ENCODE results near the gene IQCM. TPM values are rescaled to one million over a fixed set of nuclear protein-coding genes. Genes with fewer than 3 reads are reported as not detected.
A peak's percentile ranks its signal among the peaks of the same experiment; 100 is the strongest.

IQCM gene
- total and polyA plus RNA-seq, 4 donors = not detected

GRCh38 chr4:149749784-149750183 lies 65.9 kb downstream of the IQCM start:
- no peaks in the 10 kb centered on the region for H3K4me1 ChIP-seq (ENCODE audit: control insufficient read depth, insufficient read depth, low read length)
- no peaks in the 10 kb centered on the region for H3K9me3 ChIP-seq (ENCODE audit: control insufficient read depth, insufficient read depth, low read length)
- no peaks in the 10 kb centered on the region for H3K36me3 ChIP-seq (ENCODE audit: control insufficient read depth, insufficient read depth, low read length)
- H3K4me3 ChIP-seq (ENCODE audit: low read depth, low read length) = no peak overlapping the region
- H3K27ac ChIP-seq (ENCODE audit: low read depth, low read length) = no peak overlapping the region
- no peaks in the 10 kb centered on the region for H3K27me3 ChIP-seq (ENCODE audit: control insufficient read depth, insufficient read depth, low read length)
- no peak for DNase-seq (ENCODE audit: low read depth in 4 of 6, low spot score in 6 of 6)
- WGBS (ENCODE audit: insufficient coverage) = no CpG with 5 or more reads among the region's 1 CpG

DNA sequence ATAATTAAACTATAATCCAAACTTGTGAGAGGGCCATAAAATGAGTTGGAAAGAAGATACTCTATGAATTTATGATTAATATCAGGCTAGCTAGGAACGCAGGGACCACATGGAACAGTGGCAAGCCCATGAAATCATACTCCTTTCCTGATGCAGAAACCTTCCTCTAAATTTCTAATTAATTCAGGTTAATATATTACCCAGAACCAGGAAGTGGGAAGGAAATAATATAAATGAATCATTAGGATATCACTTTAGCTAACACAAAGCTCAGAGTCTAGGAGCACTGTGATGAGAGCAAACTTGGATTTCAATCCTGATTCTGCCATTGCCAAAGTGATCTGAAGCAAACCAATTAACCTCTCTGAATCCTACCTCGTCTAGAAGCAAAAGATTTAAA lies 68.0 kb downstream of the IQCM start:
- H3K36me3 ChIP-seq (ENCODE audit: control insufficient read depth, insufficient read depth, low read length) = no peaks in the 10 kb centered on the region
- H3K4me1 ChIP-seq (ENCODE audit: control insufficient read depth, insufficient read depth, low read length) = no peaks in the 10 kb centered on the region
- H3K4me3 ChIP-seq (ENCODE audit: low read depth, low read length) = no peak overlapping the region
- H3K9me3 ChIP-seq (ENCODE audit: control insufficient read depth, insufficient read depth, low read length) = no peaks in the 10 kb centered on the region
- no CpG with 5 or more reads among the region's 2 CpGs for WGBS (ENCODE audit: insufficient coverage)
- H3K27ac ChIP-seq (ENCODE audit: low read depth, low read length) = no peak overlapping the region
- no peaks in the 10 kb centered on the region for H3K27me3 ChIP-seq (ENCODE audit: control insufficient read depth, insufficient read depth, low read length)
- DNase-seq (ENCODE audit: low read depth in 4 of 6, low spot score in 6 of 6) = no peak

DNA sequence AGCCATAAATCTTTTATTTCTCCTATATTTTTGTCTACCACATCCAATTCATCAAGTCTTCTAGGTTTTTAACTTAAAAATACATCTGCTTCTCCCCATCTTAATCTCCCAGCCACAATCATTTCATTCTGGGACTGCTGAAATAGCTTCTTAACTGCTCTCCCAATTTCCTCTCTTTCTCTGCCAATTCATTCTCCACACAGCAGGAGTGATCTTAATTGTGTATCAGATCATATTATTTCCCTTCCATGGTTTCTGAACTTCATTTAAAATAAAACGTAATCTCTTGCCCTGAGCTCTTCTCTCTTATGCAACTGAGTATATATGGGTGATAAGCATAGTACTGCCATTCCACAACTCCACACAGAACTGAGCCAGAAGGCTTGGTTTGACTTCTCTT lies 69.4 kb downstream of the IQCM start:
- Histone ChIP-seq H3K36me3 (ENCODE audit: control insufficient read depth, insufficient read depth, low read length) (no peaks in the 10 kb centered on the region), H3K27me3 (ENCODE audit: control insufficient read depth, insufficient read depth, low read length) (no peaks in the 10 kb centered on the region), H3K4me1 (ENCODE audit: control insufficient read depth, insufficient read depth, low read length) (no peaks in the 10 kb centered on the region), H3K4me3 (ENCODE audit: low read depth, low read length) (no peak overlapping the region), H3K9me3 (ENCODE audit: control insufficient read depth, insufficient read depth, low read length) (no peaks in the 10 kb centered on the region), H3K27ac (ENCODE audit: low read depth, low read length) (no peak overlapping the region)
- WGBS (ENCODE audit: insufficient coverage) = no CpG with 5 or more reads among the region's 1 CpG
- peak in 2 of 6 donors; percentile 2 to 70 for DNase-seq (ENCODE audit: low read depth in 4 of 6, low spot score in 6 of 6)

- Histone ChIP-seq H3K27ac (ENCODE audit: low read depth, low read length) (no peak overlapping the region), H3K4me3 (ENCODE audit: low read depth, low read length) (no peak overlapping the region), H3K36me3 (ENCODE audit: control insufficient read depth, insufficient read depth, low read length) (no peaks in the 10 kb centered on the region), H3K9me3 (ENCODE audit: control insufficient read depth, insufficient read depth, low read length) (no peaks in the 10 kb centered on the region), H3K27me3 (ENCODE audit: control insufficient read depth, insufficient read depth, low read length) (no peaks in the 10 kb centered on the region), H3K4me1 (ENCODE audit: control insufficient read depth, insufficient read depth, low read length) (no peaks in the 10 kb centered on the region)
- no peak for DNase-seq (ENCODE audit: low read depth in 4 of 6, low spot score in 6 of 6)
- no CpG with 5 or more reads among the region's 1 CpG for WGBS (ENCODE audit: insufficient coverage)
Measured at GRCh38 chr4:149741186-149741831, 74.3 kb downstream of the IQCM start.

- 64% methylated on average over 7 of the region's 7 CpGs for WGBS (ENCODE audit: insufficient coverage)
- H3K36me3 ChIP-seq (ENCODE audit: control insufficient read depth, insufficient read depth, low read length) = no peaks in the 10 kb centered on the region
- H3K27me3 ChIP-seq (ENCODE audit: control insufficient read depth, insufficient read depth, low read length) = no peaks in the 10 kb centered on the region
- no peak for DNase-seq (ENCODE audit: low read depth in 4 of 6, low spot score in 6 of 6)
- no peak overlapping the region for H3K4me3 ChIP-seq (ENCODE audit: low read depth, low read length)
- no peaks in the 10 kb centered on the region for H3K9me3 ChIP-seq (ENCODE audit: control insufficient read depth, insufficient read depth, low read length)
- H3K27ac ChIP-seq (ENCODE audit: low read depth, low read length) = no peak overlapping the region
- H3K4me1 ChIP-seq (ENCODE audit: control insufficient read depth, insufficient read depth, low read length) = no peaks in the 10 kb centered on the region
Measured at GRCh38 chr4:149738156-149738555, 77.5 kb downstream of the IQCM start.

GRCh38 chr4:149735796-149736195 lies 79.8 kb downstream of the IQCM start:
- no peaks in the 10 kb centered on the region for H3K27me3 ChIP-seq (ENCODE audit: control insufficient read depth, insufficient read depth, low read length)
- no peak for DNase-seq (ENCODE audit: low read depth in 4 of 6, low spot score in 6 of 6)
- no peak overlapping the region for H3K4me3 ChIP-seq (ENCODE audit: low read depth, low read length)
- H3K9me3 ChIP-seq (ENCODE audit: control insufficient read depth, insufficient read depth, low read length) = no peaks in the 10 kb centered on the region
- H3K36me3 ChIP-seq (ENCODE audit: control insufficient read depth, insufficient read depth, low read length) = no peaks in the 10 kb centered on the region
- no peaks in the 10 kb centered on the region for H3K4me1 ChIP-seq (ENCODE audit: control insufficient read depth, insufficient read depth, low read length)
- H3K27ac ChIP-seq (ENCODE audit: low read depth, low read length) = no peak overlapping the region
- WGBS (ENCODE audit: insufficient coverage) = no CpG with 5 or more reads among the region's 3 CpGs

GRCh38 chr4:149728444-149728843 lies 87.2 kb downstream of the IQCM start:
- no CpG with 5 or more reads among the region's 1 CpG for WGBS (ENCODE audit: insufficient coverage)
- H3K27ac ChIP-seq (ENCODE audit: low read depth, low read length) = no peak overlapping the region
- H3K27me3 ChIP-seq (ENCODE audit: control insufficient read depth, insufficient read depth, low read length) = no peaks in the 10 kb centered on the region
- H3K36me3 ChIP-seq (ENCODE audit: control insufficient read depth, insufficient read depth, low read length) = no peaks in the 10 kb centered on the region
- H3K4me1 ChIP-seq (ENCODE audit: control insufficient read depth, insufficient read depth, low read length) = no peaks in the 10 kb centered on the region
- H3K4me3 ChIP-seq (ENCODE audit: low read depth, low read length) = no peak overlapping the region
- no peak for DNase-seq (ENCODE audit: low read depth in 4 of 6, low spot score in 6 of 6)
- no peaks in the 10 kb centered on the region for H3K9me3 ChIP-seq (ENCODE audit: control insufficient read depth, insufficient read depth, low read length)

GRCh38 chr4:149727663-149728062 lies 88.0 kb downstream of the IQCM start:
- 57% methylated on average over 1 of the region's 1 CpG for WGBS (ENCODE audit: insufficient coverage)
- Histone ChIP-seq H3K36me3 (ENCODE audit: control insufficient read depth, insufficient read depth, low read length) (no peaks in the 10 kb centered on the region), H3K9me3 (ENCODE audit: control insufficient read depth, insufficient read depth, low read length) (no peaks in the 10 kb centered on the region), H3K27me3 (ENCODE audit: control insufficient read depth, insufficient read depth, low read length) (no peaks in the 10 kb centered on the region), H3K27ac (ENCODE audit: low read depth, low read length) (no peak overlapping the region), H3K4me1 (ENCODE audit: control insufficient read depth, insufficient read depth, low read length) (no peaks in the 10 kb centered on the region), H3K4me3 (ENCODE audit: low read depth, low read length) (no peak overlapping the region)
- DNase-seq (ENCODE audit: low read depth in 4 of 6, low spot score in 6 of 6) = no peak

DNA sequence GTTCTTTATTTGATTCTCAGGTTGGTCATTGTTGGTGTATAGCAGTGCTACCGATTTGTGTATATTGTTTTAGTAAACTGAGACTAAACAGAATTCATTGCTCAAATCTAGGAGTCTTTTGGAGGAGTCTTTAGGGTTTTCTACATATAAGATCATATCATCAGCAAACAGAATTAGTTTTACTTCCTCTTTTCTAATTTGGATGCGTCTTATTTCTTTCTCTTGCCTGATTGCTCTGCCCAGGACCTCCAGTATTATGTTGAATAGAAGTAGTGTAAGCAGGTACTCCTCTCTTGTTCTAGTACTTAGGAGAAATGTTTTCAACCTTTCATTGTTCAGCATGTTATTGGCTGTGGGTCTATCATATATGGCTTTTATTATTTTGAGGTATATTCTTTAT lies 92.6 kb downstream of the IQCM start:
- WGBS (ENCODE audit: insufficient coverage) = no CpG with 5 or more reads among the region's 2 CpGs
- no peaks in the 10 kb centered on the region for H3K27me3 ChIP-seq (ENCODE audit: control insufficient read depth, insufficient read depth, low read length)
- no peak for DNase-seq (ENCODE audit: low read depth in 4 of 6, low spot score in 6 of 6)
- no peak overlapping the region for H3K4me3 ChIP-seq (ENCODE audit: low read depth, low read length)
- H3K9me3 ChIP-seq (ENCODE audit: control insufficient read depth, insufficient read depth, low read length) = no peaks in the 10 kb centered on the region
- H3K27ac ChIP-seq (ENCODE audit: low read depth, low read length) = no peak overlapping the region
- H3K4me1 ChIP-seq (ENCODE audit: control insufficient read depth, insufficient read depth, low read length) = no peaks in the 10 kb centered on the region
- H3K36me3 ChIP-seq (ENCODE audit: control insufficient read depth, insufficient read depth, low read length) = no peaks in the 10 kb centered on the region

- Histone ChIP-seq H3K4me1 (ENCODE audit: control insufficient read depth, insufficient read depth, low read length) (no peaks in the 10 kb centered on the region), H3K27ac (ENCODE audit: low read depth, low read length) (no peak overlapping the region), H3K36me3 (ENCODE audit: control insufficient read depth, insufficient read depth, low read length) (no peaks in the 10 kb centered on the region), H3K27me3 (ENCODE audit: control insufficient read depth, insufficient read depth, low read length) (no peaks in the 10 kb centered on the region), H3K9me3 (ENCODE audit: control insufficient read depth, insufficient read depth, low read length) (peaks cover 6% of the 10 kb centered on the region), H3K4me3 (ENCODE audit: low read depth, low read length) (no peak overlapping the region)
- WGBS (ENCODE audit: insufficient coverage) = 80% methylated on average over 1 of the region's 1 CpG
- no peak for DNase-seq (ENCODE audit: low read depth in 4 of 6, low spot score in 6 of 6)
Measured at GRCh38 chr4:149719806-149720205, 95.8 kb downstream of the IQCM start.
